Esophagus squamous epithelium (tissue), 5 donors: Measurements from ENCODE around the gene ARRB1. TPM values are rescaled to one million over a fixed set of nuclear protein-coding genes. Genes with fewer than 3 reads are reported as not detected.

ENCODE experiments used
- DNase-seq: peaks from one replicate; lab custom pipeline; 2025; lab: John Stamatoyannopoulos, UW
- H3K27ac ChIP-seq, 4 donors: fragments of 200-600 bp; sonication (generic); one replicate each; pipeline ENCODE4 v1.5.1; 2016 to 2019; ENCODE audit warnings: mild to moderate bottlenecking in 1 of 4
- H3K27me3 ChIP-seq, 4 donors: fragments of 200-600 bp; sonication (generic); 1 replicate in 3 of 4; 2 replicates in 1 of 4; pipeline versions ENCODE4 v1.5.1 to v1.6.0; 2017 to 2021; ENCODE audit warnings: antibody characterized with exemption in 1 of 4
- H3K36me3 ChIP-seq, 3 donors: fragments of 200-600 bp; sonication (generic); one replicate each; pipeline ENCODE4 v1.5.1; 2016 to 2019
- H3K4me1 ChIP-seq, 3 donors: fragments of 200-600 bp; sonication (generic); one replicate each; pipeline ENCODE4 v1.5.1; 2017 to 2019
- H3K4me3 ChIP-seq, 4 donors: fragments of 200-600 bp; sonication (generic); 1 replicate in 3 of 4; 2 replicates in 1 of 4; pipeline ENCODE4 v1.5.1; 2016 to 2019; ENCODE audit warnings: mild to moderate bottlenecking in 2 of 4, moderate library complexity in 1 of 4
- H3K9me3 ChIP-seq, 3 donors: fragments of 200-600 bp; sonication (generic); one replicate each; pipeline ENCODE4 v1.5.1; 2016 to 2019
- CTCF ChIP-seq, 6 experiments: fragments of 450-650 bp in 4 of 6; fragments of 200-600 bp in 2 of 6; sonication (generic) in 2 of 6; IDR thresholded peaks; one replicate each; pipeline ENCODE4 v1.5.1; 2016 to 2019; ENCODE audit warnings: antibody characterized with exemption in 6 of 6, mild to moderate bottlenecking in 4 of 6, moderate library complexity in 4 of 6
- POLR2A ChIP-seq, 4 donors: fragments of 450-650 bp; IDR thresholded peaks; one replicate each; pipeline ENCODE4 v1.6.1; 2017; ENCODE audit warnings: antibody characterized with exemption in 4 of 4, mild to moderate bottlenecking in 4 of 4, moderate library complexity in 3 of 4
- WGBS, 2 donors: methylation state at CpG; one replicate each; pipeline ENCODE4 v1.1.5; 2018; 5-methylcytosine and 5-hydroxymethylcytosine counted together
- intact Hi-C: fragments of 100-400 bp; cut with DNase I; formaldehyde crosslinking; loops from one replicate; pipeline ENCODE4 v1.15.0; 2022
- total RNA-seq, 4 donors: library from RNA; depleted of rRNA; stranded (reverse); fragments of >200 nt; gene quantifications; one replicate each; pipeline ENCODE4 v1.1.0, GENCODE V29; 2016
- donor health status: DM: yes; HTN: yes; CAD: no.

ARRB1 gene
- total RNA-seq, 4 donors from 2014 or later = 9.6 to 24.8 (median 17.8) TPM

GRCh38 chr11:75328426-75329277 is 22.8 kb downstream of the ARRB1 start:
- 29 to 31% methylated on average over 9 of the region's 9 CpGs for WGBS, 2 donors
- H3K36me3 ChIP-seq = no peaks in the 10 kb centered on the region
- no peak overlapping the region for H3K4me3 ChIP-seq
- H3K9me3 ChIP-seq = no peaks in the 10 kb centered on the region
- peak overlapping the region; percentile 26 to 79 (median 51) for H3K27ac ChIP-seq
- H3K4me1 ChIP-seq = peaks cover 13 to 72% (median 56%) of the 10 kb centered on the region in 3 donors
- DNase-seq = no peak
- intact Hi-C loops = loop anchor here (10.0 kb wide), 1 partner anchor 56 kb away; no protein-coding TSS in a partner anchor
- H3K27me3 ChIP-seq = no peaks in the 10 kb centered on the region
- peak; percentile 22 to 70 (median 58) for TF ChIP-seq CTCF (IDR thresholded peaks at IDR 0.05)
- TF ChIP-seq POLR2A (IDR thresholded peaks at IDR 0.05) = no peak

GRCh38 chr11:75326439-75326810 is 25.0 kb downstream of the ARRB1 start:
- peak overlapping the region in 3 of 4 donors; percentile 58 to 79 (median 68) for H3K27ac ChIP-seq
- no peaks in the 10 kb centered on the region for H3K27me3 ChIP-seq
- intact Hi-C loops = loop anchor here (10.0 kb wide), 1 partner anchor 58 kb away; no protein-coding TSS in a partner anchor
- WGBS, 2 donors = 36 to 39% methylated on average over 3 of the region's 3 CpGs
- peaks cover 9 to 69% (median 52%) of the 10 kb centered on the region in 3 donors for H3K4me1 ChIP-seq
- H3K36me3 ChIP-seq = no peaks in the 10 kb centered on the region
- H3K9me3 ChIP-seq = no peaks in the 10 kb centered on the region
- DNase-seq = no peak
- TF ChIP-seq POLR2A (IDR thresholded peaks at IDR 0.05) (no peak), CTCF (IDR thresholded peaks at IDR 0.05) (no peak)
- no peak overlapping the region for H3K4me3 ChIP-seq

- no peaks in the 10 kb centered on the region for H3K27me3 ChIP-seq
- H3K27ac ChIP-seq = peak overlapping the region; percentile 39 to 79 (median 63)
- no peak overlapping the region for H3K4me3 ChIP-seq
- intact Hi-C loops = loop anchor here (10.0 kb wide), 1 partner anchor 59 kb away; no protein-coding TSS in a partner anchor
- H3K36me3 ChIP-seq = no peaks in the 10 kb centered on the region
- no peaks in the 10 kb centered on the region for H3K9me3 ChIP-seq
- no peak for DNase-seq
- 19 to 33% methylated on average over 7 of the region's 10 CpGs for WGBS, 2 donors
- TF ChIP-seq CTCF (IDR thresholded peaks at IDR 0.05) = no peak
- no peak for TF ChIP-seq POLR2A (IDR thresholded peaks at IDR 0.05)
- H3K4me1 ChIP-seq = peaks cover 9 to 69% (median 50%) of the 10 kb centered on the region in 3 donors
These were observed 25.6 kb downstream of the ARRB1 start for GRCh38 chr11:75325713-75326438.

- no peaks in the 10 kb centered on the region for H3K36me3 ChIP-seq
- H3K27ac ChIP-seq = peak overlapping the region in 2 of 4 donors; percentile 68 to 79
- H3K27me3 ChIP-seq = no peaks in the 10 kb centered on the region
- H3K9me3 ChIP-seq = no peaks in the 10 kb centered on the region
- no peak overlapping the region for H3K4me3 ChIP-seq
- DNase-seq = no peak
- intact Hi-C loops = loop anchor here (10.0 kb wide), 1 partner anchor 60 kb away; no protein-coding TSS in a partner anchor
- TF ChIP-seq POLR2A (IDR thresholded peaks at IDR 0.05) = no peak
- H3K4me1 ChIP-seq = peaks cover 16 to 69% (median 46%) of the 10 kb centered on the region in 3 donors
- WGBS, 2 donors = 67 to 71% methylated on average over 4 of the region's 4 CpGs
These were observed 26.7 kb downstream of the ARRB1 start for GRCh38 chr11:75324740-75325139.

GRCh38 chr11:75324189-75324588 is 27.3 kb downstream of the ARRB1 start:
- Histone ChIP-seq H3K4me3 (no peak overlapping the region), H3K36me3 (no peaks in the 10 kb centered on the region), H3K9me3 (no peaks in the 10 kb centered on the region), H3K27ac (peak overlapping the region in 1 of 4 donors; percentile 79), H3K4me1 (peaks cover 16 to 69% (median 43%) of the 10 kb centered on the region in 3 donors), H3K27me3 (no peaks in the 10 kb centered on the region)
- TF ChIP-seq POLR2A (IDR thresholded peaks at IDR 0.05) (no peak), CTCF (IDR thresholded peaks at IDR 0.05) (no peak)
- 83 to 93% methylated on average over 4 to 7 of the region's 12 CpGs for WGBS, 2 donors
- no peak for DNase-seq
- intact Hi-C loops = loop anchor here (10.0 kb wide), 1 partner anchor 61 kb away; no protein-coding TSS in a partner anchor
